GM18520 (cell line): ENCODE results near the gene GLT1D1.
"Not testable (repeated sequence)": the region's sequence is repeated elsewhere in the genome, so short reads cannot be mapped to it uniquely, and the experiment has no call there.

Experiments used
- ATAC-seq: cut with Tn5 transposase; IDR thresholded peaks from one replicate; pipeline ENCODE4 v1.9.1; 2021; ENCODE audit not compliant: unreplicated experiment

GLT1D1 gene

DNA sequence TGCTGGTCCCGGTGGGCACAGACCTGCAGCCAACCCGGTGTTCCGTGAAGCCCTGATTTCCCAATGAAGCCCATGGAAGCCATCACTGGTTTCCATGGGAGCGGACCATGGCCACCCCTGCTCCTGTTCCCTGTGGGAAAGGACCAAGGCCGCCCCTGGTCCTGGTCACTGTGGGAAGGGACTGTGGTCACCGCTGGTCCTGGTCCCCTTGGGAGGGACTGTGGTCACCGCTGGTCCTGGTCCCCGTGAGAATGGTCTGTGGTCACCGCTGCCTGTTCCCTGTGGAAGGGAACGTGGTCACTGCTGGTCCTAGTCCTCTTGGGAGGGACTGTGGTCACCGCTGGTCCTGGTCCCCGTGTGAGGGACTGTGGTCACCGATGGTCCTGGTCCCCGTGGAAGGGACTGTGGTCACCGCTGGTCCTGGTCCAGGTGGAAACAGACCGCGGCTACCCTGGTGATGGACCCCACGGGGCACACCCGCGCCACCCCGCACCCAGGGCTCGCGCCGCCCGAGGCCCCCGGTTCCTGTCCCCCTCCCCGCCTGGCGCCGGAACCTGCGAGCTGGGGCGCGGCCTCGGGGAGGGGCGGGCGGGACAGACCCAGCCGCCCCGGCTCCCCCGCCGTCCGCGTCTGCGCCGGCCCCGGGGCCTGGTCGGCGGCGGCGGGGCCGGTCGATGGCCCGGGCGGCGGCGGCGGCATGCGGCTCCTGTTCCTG, at the start of gene GLT1D1:
Gene GLT1D1 (plus strand): TSS at position 594 of the 715 bp plus-strand sequence. CDS start 104 bp downstream, at position 698.
- ATAC-seq = no peak

GRCh38 chr12:128803788-128804187, 49.5 kb upstream of the GLT1D1 start:
- no peak for ATAC-seq

DNA sequence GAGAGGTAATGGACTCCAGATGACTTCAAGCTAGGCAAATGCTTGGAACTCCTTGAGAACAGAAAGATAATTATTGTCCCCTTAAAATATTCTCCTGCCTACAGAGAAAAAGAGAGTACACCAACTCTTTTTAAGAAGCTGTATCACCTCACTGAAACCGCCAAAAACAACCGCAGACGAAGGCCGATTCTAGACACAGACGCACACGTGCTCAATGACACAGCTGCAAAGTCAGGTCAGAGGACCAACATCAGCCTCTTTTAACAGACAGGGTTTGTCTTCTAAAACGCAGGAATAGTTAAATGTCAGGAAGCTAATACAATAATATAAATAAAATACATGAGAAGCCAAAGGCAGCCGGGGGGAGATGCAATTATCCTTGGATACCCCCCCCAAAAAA, 48.5 kb upstream of the GLT1D1 start:
- no peak for ATAC-seq

DNA sequence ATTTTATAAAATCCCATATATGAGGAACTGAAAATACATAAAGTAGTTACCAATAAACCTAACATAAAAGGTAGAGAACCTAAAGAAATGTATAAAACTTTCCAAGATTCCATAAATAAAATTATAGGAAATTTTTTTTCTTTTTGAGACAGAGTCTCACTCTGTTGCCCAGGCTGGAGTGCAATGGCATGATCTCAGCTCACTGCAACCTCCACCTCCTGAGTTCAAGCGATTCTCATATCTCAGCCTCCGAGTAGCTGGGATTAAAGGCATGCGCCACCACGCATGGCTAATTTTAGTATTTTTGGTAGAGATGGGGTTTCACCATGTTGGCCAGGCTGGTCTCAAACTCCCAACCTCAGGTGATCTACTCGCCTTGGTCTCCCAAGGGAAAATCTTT, 47.9 kb upstream of the GLT1D1 start:
- ATAC-seq = not testable (repeated sequence)

- no peak for ATAC-seq
Measured at GRCh38 chr12:128806573-128806972, 46.7 kb upstream of the GLT1D1 start.

DNA sequence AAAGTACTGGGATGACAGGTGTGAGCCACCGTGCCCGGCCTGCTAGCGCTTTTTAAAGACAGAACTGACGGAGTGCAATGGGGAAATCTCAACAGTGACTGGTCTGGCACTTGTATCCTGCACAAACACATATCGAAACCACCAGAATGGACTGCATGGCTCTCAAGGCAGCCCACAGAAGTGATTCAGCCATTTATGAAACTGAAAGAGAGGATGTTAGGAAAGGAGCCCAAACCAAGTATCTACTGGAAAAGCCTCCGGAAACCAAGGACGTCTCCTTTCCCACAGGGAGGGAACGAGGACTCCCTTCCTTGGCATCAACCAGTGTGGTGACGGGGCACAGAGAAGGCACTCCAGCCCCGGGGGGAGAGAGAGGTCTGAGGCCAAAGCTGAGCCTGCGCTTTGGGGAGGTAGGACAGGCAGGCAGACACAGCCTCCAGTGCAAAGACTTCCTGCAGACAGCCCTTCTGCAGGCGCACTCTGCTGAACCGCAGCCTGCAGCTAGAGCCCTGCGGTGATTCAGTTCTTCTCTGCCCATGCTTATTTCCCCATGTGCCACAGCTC, 46.0 kb upstream of the GLT1D1 start:
- ATAC-seq = no peak

- ATAC-seq = no peak
Measured at GRCh38 chr12:128808651-128809050, 44.6 kb upstream of the GLT1D1 start.

GRCh38 chr12:128810182-128811127, 42.8 kb upstream of the GLT1D1 start:
- peak; percentile 75 for ATAC-seq

DNA sequence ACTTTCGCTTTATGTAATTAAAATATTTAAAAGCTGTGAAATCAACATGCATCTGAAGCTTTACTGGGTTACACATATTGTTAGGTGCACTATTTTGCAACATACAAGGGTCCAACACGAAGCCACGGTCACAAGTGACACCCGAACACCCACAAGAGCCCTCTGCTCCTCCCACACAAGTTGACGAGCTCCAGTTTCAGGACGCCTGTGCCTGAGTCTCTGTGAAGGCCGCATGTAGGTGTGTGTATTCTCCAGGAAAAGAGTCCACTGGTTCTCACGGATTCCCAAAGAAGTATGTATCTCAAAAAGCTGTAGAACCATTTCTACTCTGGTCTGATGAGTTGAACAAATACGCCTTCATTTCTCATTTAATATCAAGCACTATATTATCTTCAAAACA, 41.5 kb upstream of the GLT1D1 start:
- ATAC-seq = no peak

DNA sequence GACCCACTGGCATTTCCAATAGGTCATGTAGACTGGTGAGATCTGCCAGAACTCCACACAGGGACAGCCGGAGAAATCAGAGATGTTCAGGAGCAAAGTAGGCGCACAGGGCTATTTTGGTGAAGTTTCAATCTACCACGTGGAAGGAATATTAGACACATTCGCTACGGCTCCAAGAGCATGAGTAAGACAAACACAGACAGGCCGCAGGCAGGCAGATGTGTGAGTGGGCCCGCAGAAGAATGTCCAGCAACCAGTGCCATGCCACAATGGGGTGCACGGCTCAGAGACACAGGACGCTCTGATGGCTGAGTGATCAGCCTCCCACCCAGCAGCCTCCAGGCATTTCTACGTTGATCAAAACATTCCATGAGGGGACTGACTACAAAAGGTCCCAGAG, 39.9 kb upstream of the GLT1D1 start:
- no peak for ATAC-seq

- ATAC-seq = peak; percentile 38
Measured at GRCh38 chr12:128813883-128814282, 39.4 kb upstream of the GLT1D1 start.

GRCh38 chr12:128814411-128815261, 38.6 kb upstream of the GLT1D1 start:
- no peak for ATAC-seq

DNA sequence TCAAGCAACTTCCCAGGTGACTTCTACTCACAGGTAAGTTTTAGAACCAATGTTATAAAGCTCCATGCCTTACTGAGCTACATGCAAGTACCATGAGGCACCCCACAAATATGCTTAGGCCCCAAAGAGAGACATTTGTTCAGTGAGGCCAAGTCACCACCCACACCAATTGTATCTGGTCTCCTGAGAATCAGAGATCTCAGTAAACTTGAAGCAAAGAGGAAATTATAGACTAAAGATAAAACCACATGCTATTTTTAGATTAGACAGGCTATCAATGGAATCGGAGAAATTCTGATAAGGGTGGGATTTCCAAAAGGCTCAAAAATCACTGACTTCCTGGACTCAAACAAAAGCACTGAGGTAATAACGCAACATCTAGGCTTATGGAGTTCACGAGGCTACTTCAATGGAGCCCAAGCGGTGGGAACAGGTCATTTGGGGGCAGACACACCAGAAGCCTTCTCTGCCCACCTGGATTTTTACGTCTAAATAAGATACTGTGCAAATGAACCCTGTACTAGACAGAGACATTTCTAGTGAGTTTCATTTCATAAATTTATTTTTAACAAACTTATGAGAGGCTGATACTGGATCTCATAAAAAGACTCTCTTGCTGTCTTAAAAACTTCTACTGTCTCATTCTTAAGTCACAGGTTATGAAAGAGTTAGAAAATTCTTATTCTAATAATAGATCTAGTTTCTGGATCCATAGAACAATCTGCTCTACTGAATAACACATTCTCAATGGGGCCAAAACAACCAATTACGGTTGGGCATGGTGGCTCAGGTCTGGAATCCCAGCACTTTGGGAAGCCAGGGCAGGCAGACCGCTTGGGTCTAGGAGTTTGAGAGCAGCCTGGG, 37.3 kb upstream of the GLT1D1 start:
- no peak for ATAC-seq

DNA sequence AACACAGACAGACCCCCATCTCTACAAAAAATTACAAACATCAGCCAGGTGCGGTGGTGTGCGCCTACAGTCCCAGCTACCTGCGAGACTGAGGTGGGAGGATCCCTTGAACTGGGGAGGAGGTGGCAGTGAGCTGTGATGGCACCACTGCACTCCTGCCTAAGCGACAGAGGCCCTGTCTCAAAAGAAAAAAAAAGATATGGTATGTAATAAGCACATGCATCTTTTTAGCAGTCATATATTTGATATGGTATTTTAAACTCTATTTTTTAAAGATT, 36.7 kb upstream of the GLT1D1 start:
- ATAC-seq = no peak

- ATAC-seq = peak; percentile 34
Measured at GRCh38 chr12:128817111-128818015, 35.9 kb upstream of the GLT1D1 start.

GRCh38 chr12:128818065-128819022, 34.9 kb upstream of the GLT1D1 start:
- no peak for ATAC-seq

DNA sequence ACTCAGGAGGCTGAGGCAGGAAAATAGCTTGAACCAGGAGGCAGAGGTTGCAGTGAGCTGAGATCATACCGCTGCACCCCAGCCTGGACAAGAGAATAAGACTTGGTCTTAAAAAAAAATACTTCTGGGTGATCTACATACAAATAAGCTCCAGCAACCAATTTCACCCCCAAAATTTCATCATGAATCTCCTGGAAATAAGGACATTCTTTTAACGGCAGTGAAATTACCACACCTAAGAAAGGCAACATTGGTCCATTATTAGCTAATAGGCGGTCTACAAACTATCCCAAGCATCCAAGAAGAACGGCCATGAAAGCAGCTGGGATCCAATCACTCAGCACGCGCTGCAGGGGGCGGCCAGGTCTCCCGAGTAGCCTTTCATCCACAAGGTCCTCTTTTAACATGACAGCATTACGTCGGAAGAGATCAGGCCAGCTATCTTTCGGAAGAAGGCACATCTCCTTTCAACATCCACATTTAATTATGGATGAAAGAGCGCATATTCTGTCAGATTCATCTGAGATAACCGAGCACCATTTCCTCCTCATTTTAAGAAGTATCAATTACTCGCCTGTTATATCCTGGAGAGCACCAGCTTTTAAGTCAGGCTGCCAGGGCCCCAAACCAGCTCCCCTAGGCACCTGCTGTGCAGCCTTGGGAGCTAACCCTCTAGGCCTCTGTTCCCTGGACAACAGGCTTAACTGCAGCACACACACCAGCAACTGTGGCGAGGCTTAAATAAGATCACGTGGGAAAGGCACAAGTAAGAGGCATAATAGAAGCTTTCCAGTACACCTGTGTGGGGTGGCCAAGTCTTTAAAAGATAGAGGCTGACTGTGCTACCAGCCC, 33.8 kb upstream of the GLT1D1 start:
- ATAC-seq = no peak
